DOHH2 (cell line): ENCODE measurements around the gene UGT2A2.

ENCODE experiments used
- CTCF ChIP-seq: fragments of 200-600 bp; sonication (generic); IDR thresholded peaks from one replicate; pipeline ENCODE4 v1.5.1; 2014; ENCODE audit warnings: antibody characterized with exemption, mild to moderate bottlenecking, low read depth, low read length; ENCODE audit not compliant: poor library complexity, severe bottlenecking
- EZH2phosphoT487 ChIP-seq: fragments of 200-600 bp; sonication (generic); IDR thresholded peaks from 2 replicates; pipeline ENCODE4 v1.6.1; 2017; ENCODE audit warnings: borderline replicate concordance, mild to moderate bottlenecking, antibody characterized with exemption, low read length, moderate library complexity, mixed read lengths

DNA sequence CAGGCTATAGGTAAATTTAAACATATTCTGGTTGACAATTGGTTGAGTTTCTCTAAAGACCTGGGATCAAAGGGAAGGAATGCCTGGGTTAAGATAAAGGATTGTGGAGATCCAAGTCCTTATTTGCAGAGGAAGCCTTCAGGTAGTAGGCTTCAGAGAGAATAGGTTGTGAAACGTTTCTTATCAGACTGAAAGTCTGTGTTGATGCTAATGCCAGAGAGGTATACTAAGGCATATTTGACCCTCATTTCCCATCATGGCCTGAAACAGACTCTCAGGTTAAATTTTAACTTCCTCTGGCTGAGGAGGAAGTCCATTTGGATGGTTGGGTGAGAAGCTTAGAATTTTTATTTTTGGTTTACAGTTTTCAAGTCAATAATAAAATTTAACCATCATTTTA lies 48.1 kb downstream of the UGT2A2 start:
- no peak for TF ChIP-seq CTCF
- TF ChIP-seq EZH2phosphoT487 = no peak
